Epithelial cell of esophagus (primary cell): ENCODE measurements around the gene DAB1.

Source experiments
- DNase-seq: peaks from one replicate; pipeline ENCODE4 v3.0.0; 2010; ENCODE audit warnings: low read depth
- H3K4me3 ChIP-seq: 2 replicates; pipeline ENCODE4 v1.5.1; 2011; ENCODE audit warnings: mild to moderate bottlenecking, low read length, control low read depth
- CTCF ChIP-seq: IDR thresholded peaks from 2 replicates; pipeline ENCODE4 v1.5.1; 2011; ENCODE audit warnings: low read depth, mild to moderate bottlenecking, low read length, control low read depth, inconsistent platforms; ENCODE audit not compliant: insufficient read depth; ENCODE audit errors: missing control alignments

The DAB1 gene

GRCh38 chr1:57067863-57068262 is 356.0 kb downstream of the DAB1 start:
- no peak for TF ChIP-seq CTCF
- H3K4me3 ChIP-seq: no peak overlapping the region
- peak; percentile 55 for DNase-seq

- H3K4me3 ChIP-seq: no peak overlapping the region
- TF ChIP-seq CTCF: no peak
- no peak for DNase-seq
These were observed 356.8 kb downstream of the DAB1 start for GRCh38 chr1:57066980-57067610.

- no peak for TF ChIP-seq CTCF
- DNase-seq: no peak
These were observed 358.4 kb downstream of the DAB1 start for GRCh38 chr1:57065442-57065841.

GRCh38 chr1:57064379-57065140 is 359.3 kb downstream of the DAB1 start:
- no peak overlapping the region for H3K4me3 ChIP-seq
- no peak for TF ChIP-seq CTCF
- DNase-seq: no peak

More at GRCh38 chr1:57065442-57065841, 358.4 kb downstream of the DAB1 start:
- H3K4me3 ChIP-seq: no peak overlapping the region

GRCh38 chr1:57063406-57064125 is 360.3 kb downstream of the DAB1 start:
- H3K4me3 ChIP-seq: no peak overlapping the region
- no peak for DNase-seq
- TF ChIP-seq CTCF: no peak

GRCh38 chr1:57061369-57061768 is 362.5 kb downstream of the DAB1 start:
- peak; percentile 39 for DNase-seq
- no peak overlapping the region for H3K4me3 ChIP-seq
- no peak for TF ChIP-seq CTCF
